Measurements from ENCODE around the gene KCNV2. TPM values are rescaled to one million over a fixed set of nuclear protein-coding genes. Genes with fewer than 3 reads are reported as not detected.

Gene KCNV2
- not detected for total RNA-seq

DNA sequence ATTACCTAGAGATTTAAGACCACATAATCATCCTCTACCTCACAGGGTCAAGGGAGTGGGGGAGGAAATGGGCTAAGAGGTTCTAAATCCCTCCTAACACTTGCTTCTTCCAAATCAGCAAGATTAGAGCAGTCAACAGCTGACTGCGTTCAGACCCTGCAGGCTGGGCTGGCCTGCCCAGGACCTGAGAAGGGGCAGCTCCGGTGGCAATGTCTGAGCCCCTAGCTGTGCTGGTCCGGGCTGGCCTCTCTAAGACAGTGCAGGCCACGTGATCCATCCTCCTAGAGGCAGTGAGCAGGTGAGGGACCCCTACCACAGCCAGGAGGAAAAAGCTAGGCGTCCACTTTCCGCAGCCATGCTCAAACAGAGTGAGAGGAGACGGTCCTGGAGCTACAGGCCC is at the start of gene KCNV2:
KCNV2 (plus strand) TSS at position 126 of the 400 bp plus-strand sequence; CDS start at position 356, 230 bp downstream.
- no peak for DNase-seq (ENCODE audit: low spot score)
- H3K4me1 Mint-ChIP-seq (ENCODE audit: low read depth in 2 of 2) = peaks cover 0 to 3% of the 10 kb centered on the region in 2 donors
- peak in 1 of 2 donors; percentile 62 for ATAC-seq
- no peak within 1 kb of the TSS for H3K27ac Mint-ChIP-seq
- no peaks in the 10 kb centered on the region for H3K9me3 Mint-ChIP-seq
- H3K4me3 Mint-ChIP-seq = no peak within 1 kb of the TSS
- H3K36me3 Mint-ChIP-seq = no peaks in the 10 kb centered on the region
- H3K27me3 Mint-ChIP-seq = no peaks in the 10 kb centered on the region

DNA sequence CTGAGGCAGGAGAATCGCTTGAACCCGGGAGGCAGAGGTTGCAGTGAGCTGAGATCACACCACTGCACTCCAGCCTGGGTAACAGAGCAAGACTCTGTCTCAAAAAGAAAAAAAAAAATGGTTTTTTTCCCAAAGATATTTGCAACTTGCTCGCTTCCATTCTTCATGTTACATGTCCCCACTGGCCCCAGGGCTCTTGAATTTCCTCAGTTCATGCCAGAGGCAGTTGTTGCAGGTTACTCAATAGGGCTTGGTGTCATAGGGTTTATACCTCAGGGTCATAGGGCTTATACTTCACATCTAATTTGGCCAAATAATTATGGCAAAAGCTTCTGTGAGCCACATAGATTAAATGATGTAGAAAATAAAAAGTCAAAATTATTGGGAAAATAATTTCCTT is 44.1 kb upstream of the KCNV2 start:
- Mint-ChIP-seq H3K36me3 (no peaks in the 10 kb centered on the region), H3K27ac (no peak overlapping the region), H3K27me3 (peaks cover 3 to 7% of the 10 kb centered on the region in 2 donors), H3K4me1 (ENCODE audit: low read depth in 2 of 2) (no peaks in the 10 kb centered on the region), H3K4me3 (no peak overlapping the region), H3K9me3 (no peaks in the 10 kb centered on the region)
- DNase-seq (ENCODE audit: low spot score) (no peak), ATAC-seq (no peak)

DNA sequence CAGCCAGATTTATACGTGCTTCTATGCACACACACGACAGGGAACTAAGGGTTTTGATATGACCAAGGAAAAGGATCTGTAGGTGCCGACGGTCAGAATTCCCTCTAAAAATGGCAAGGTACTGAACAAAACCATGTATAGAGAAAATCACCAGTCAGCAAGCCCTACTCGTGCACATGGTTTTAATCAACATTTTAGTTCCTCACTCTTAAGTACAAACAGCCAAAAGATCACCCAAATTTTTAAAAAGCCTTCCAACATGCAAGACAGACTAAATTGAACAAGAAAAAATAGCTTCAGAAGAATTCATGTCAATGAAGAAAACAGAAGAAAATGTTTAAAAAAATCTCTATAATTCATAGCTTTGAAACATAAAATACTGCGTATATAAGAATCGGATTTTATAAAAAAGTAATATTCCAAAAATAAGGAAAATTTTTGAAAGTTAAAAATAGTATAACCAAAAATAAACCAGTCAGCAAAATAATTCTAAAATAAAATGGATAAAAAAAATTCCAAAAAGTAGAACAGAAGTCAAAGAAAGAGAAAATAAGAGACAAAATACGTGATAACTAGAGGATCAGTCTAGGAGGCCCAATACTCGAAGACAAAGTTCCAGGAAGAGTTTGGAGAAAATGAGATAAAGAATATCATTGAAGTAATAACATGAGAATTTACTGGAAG is 43.0 kb upstream of the KCNV2 start:
- Mint-ChIP-seq H3K27ac (no peak overlapping the region), H3K27me3 (peaks cover 3 to 7% of the 10 kb centered on the region in 2 donors), H3K9me3 (no peaks in the 10 kb centered on the region), H3K4me3 (no peak overlapping the region), H3K4me1 (ENCODE audit: low read depth in 2 of 2) (no peaks in the 10 kb centered on the region), H3K36me3 (no peaks in the 10 kb centered on the region)
- ATAC-seq = no peak
- DNase-seq (ENCODE audit: low spot score) = no peak

DNA sequence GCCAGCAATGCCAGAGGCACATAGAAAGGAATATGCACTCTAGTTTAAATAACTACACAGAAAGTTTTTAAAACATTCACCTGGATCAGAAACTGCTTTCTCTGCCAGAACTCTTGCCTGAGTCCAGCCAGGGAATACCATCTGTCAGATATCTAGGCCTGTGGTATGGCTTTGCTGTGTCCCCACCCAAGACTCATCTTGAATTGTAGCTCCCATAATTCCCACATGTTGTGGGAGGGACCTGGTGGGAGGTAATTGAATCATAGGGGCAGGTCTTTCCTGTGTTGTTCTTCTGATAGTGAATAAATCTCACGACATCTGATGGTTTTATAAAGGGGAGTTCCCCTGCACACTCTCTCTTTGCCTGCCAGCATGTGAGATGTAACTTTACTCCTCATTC is 41.5 kb upstream of the KCNV2 start:
- H3K27me3 Mint-ChIP-seq = peaks cover 6 to 7% of the 10 kb centered on the region in 2 donors

DNA sequence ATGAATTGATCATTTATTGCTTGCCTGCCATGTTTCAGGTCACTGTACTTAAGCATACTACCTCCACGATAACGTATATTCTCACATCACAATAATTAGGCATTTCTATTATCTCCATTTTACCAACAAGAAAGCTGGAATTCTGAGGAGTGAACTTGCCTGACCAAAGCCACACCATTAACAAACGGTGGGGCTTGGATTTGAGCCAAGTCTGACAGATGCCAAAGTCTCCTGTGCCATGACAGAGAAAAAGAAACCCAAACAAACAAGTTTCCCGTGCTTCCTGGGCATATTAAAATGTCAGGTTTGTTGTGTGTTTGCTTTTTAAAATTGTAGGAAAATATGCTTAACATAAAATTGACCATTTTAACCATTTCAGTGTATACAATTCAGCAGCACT is 40.8 kb upstream of the KCNV2 start:
- Mint-ChIP-seq H3K9me3 (no peaks in the 10 kb centered on the region), H3K27ac (no peak overlapping the region), H3K4me3 (no peak overlapping the region), H3K4me1 (ENCODE audit: low read depth in 2 of 2) (no peaks in the 10 kb centered on the region), H3K36me3 (no peaks in the 10 kb centered on the region), H3K27me3 (peaks cover 6 to 7% of the 10 kb centered on the region in 2 donors)
- no peak for DNase-seq (ENCODE audit: low spot score)
- no peak for ATAC-seq

More for the DNA sequence above, 41.5 kb upstream of the KCNV2 start:
- Mint-ChIP-seq H3K4me1 (ENCODE audit: low read depth in 2 of 2) (no peaks in the 10 kb centered on the region), H3K27ac (no peak overlapping the region), H3K4me3 (no peak overlapping the region), H3K9me3 (no peaks in the 10 kb centered on the region), H3K36me3 (no peaks in the 10 kb centered on the region)
- ATAC-seq = no peak
- DNase-seq (ENCODE audit: low spot score) = no peak

DNA sequence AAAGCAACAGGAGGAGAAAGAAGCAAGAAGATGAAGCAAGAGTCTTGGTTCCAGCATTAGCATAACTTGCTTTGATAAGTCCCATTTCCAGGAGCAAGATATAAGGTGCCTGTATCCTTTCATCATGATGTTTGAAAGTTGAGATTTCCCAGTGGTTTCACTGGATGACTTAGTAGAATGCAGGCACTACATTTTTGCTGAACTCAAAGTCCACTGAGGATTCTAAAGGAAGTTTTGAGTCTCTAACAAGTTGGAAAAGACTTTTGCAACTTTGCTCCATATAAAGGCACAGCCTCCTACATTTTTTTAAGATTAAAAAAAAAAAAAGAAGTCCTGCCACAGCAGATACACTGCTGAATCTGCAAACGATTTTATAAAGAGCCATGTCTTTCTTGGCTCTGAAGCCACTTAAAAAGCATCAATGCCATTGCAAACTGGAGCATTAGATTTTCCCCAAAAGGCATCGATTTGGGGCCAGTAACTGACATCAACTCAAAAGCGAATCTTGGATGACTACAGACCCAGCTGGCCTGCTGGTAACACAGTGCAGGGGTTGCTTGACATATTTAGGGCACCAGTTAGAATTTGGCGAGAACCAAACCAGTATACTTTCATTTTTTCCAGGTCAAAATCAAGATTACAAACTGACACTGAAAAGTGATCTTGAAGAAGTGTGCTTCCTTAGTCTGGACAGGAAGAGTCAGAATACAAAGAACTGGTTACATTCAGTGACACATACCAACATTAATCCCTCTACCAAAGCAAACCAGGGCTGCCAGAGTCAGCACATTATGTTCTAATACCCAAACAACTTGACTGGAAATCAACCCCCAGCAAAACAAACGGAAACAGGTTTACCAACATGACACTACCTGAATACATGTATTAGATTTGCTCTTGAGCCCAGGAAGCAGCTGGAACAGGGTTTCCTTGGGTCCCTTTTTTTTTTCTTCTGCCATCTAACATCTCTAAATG is 39.1 kb upstream of the KCNV2 start:
- DNase-seq (ENCODE audit: low spot score) (no peak), ATAC-seq (no peak)
- no peaks in the 10 kb centered on the region for H3K9me3 Mint-ChIP-seq
- H3K4me3 Mint-ChIP-seq = no peak overlapping the region
- no peak overlapping the region for H3K27ac Mint-ChIP-seq
- no peaks in the 10 kb centered on the region for H3K36me3 Mint-ChIP-seq
- no peaks in the 10 kb centered on the region for H3K4me1 Mint-ChIP-seq (ENCODE audit: low read depth in 2 of 2)
- peaks cover 0 to 6% of the 10 kb centered on the region in 2 donors for H3K27me3 Mint-ChIP-seq

DNA sequence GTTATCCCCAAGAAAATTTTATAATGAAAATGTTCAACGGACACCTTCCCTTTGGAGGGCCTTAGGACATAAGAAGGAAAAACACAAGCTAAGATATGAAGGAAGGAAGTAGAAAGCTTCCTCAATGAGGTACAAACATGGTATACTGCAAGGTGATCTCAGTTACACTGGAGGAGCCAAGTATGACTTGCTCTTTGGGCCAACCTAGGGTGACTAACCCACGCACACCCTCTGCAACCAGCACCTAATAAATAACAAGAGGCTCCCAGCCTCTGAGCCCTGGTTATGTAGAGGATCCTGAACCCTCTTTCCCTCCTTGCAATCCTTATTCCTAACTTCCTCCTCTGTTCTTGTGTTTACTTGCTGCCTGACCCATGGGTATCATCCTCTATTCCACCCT is 38.3 kb upstream of the KCNV2 start:
- Mint-ChIP-seq H3K27ac (no peak overlapping the region), H3K9me3 (no peaks in the 10 kb centered on the region), H3K4me1 (ENCODE audit: low read depth in 2 of 2) (no peaks in the 10 kb centered on the region), H3K27me3 (peaks cover 0 to 6% of the 10 kb centered on the region in 2 donors), H3K36me3 (no peaks in the 10 kb centered on the region), H3K4me3 (no peak overlapping the region)
- ATAC-seq (no peak), DNase-seq (ENCODE audit: low spot score) (no peak)

DNA sequence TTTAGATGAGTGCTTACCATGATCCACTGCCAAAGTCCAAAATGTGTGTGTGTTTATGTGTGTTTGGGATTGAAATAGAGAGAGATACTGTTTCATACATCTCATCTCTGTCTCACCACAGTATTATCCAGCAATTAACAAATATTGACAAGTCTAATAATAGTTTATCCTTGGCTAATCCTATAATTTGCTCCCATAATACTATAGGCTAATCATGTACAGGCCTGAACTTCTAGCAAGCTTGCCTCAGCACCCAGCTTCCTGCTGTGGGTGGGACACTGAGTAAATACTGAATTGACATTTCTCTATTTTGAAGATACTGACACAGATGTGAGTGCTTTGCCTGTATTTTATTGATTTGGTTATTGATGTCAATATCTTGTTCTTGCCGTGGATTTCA is 35.3 kb upstream of the KCNV2 start:
- no peak overlapping the region for H3K27ac Mint-ChIP-seq
- no peak overlapping the region for H3K4me3 Mint-ChIP-seq
- ATAC-seq (no peak), DNase-seq (ENCODE audit: low spot score) (no peak)
- H3K27me3 Mint-ChIP-seq = peaks cover 0 to 6% of the 10 kb centered on the region in 2 donors
- H3K4me1 Mint-ChIP-seq (ENCODE audit: low read depth in 2 of 2) = no peaks in the 10 kb centered on the region
- no peaks in the 10 kb centered on the region for H3K9me3 Mint-ChIP-seq
- H3K36me3 Mint-ChIP-seq = no peaks in the 10 kb centered on the region

DNA sequence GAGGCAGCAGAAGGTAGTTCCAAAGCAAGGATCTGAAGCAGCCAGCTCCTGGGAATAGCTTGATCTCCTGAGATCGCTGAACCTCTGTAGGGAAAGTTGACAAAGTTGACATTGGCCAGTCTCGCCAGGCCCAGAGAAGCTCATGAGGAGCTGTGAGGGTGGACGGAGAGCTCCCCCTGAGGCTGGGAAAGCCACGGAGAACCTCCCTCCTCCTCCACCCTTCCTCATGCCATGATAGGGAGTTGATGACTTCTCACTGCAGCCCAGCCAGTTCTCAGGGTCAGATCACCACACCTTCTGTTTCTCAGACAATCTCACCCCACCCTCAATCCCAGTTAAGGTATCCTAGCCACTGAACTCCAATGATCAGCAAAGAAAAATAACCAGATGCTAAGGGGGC is 30.4 kb upstream of the KCNV2 start:
- ATAC-seq (no peak), DNase-seq (ENCODE audit: low spot score) (no peak)
- Mint-ChIP-seq H3K4me1 (ENCODE audit: low read depth in 2 of 2) (no peaks in the 10 kb centered on the region), H3K36me3 (no peaks in the 10 kb centered on the region), H3K27ac (no peak overlapping the region), H3K4me3 (no peak overlapping the region), H3K9me3 (no peaks in the 10 kb centered on the region), H3K27me3 (peaks cover 0 to 3% of the 10 kb centered on the region in 2 donors)

DNA sequence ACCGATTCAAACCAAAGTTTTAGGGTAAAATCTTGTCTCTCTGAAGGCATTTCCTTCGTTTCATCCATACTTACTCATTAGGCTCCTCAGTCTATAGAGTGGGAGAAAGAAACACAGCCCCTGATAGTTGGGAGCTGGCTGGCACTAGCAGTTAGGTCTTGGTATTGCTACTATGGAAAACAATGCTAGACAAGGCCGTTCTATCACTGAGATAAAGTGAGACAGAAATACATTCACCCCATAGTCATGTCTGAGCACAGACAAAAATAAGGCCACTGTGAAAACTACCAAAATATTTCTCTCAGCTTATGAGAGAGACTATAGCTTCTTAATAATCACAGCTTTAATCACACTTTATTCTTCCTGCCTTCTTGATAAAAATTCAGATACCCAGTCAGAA is 28.7 kb upstream of the KCNV2 start:
- Mint-ChIP-seq H3K27ac (no peak overlapping the region), H3K36me3 (no peaks in the 10 kb centered on the region), H3K4me1 (ENCODE audit: low read depth in 2 of 2) (no peaks in the 10 kb centered on the region), H3K4me3 (no peak overlapping the region), H3K9me3 (no peaks in the 10 kb centered on the region), H3K27me3 (no peaks in the 10 kb centered on the region)
- ATAC-seq (no peak), DNase-seq (ENCODE audit: low spot score) (no peak)

DNA sequence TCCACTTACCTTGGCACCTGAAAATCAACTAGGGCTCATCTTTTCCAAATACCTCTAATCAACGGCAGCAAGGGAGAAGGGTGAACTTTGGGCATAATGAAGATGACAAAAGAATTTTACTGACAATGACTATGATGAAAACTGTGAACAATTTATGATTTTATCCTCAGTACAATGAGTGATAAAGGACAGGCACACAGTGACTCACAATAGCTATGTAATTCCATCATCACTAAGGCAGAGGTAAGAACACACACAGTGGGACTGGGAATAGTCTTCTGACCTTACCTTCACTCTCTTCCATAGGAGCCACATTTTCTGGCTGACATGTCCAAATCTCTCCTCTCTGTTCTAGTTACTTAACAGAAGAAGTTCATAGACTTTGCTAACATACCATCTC is 26.1 kb upstream of the KCNV2 start:
- DNase-seq (ENCODE audit: low spot score) = no peak
- no peak overlapping the region for H3K4me3 Mint-ChIP-seq
- ATAC-seq = no peak
- no peak overlapping the region for H3K27ac Mint-ChIP-seq
- H3K27me3 Mint-ChIP-seq = no peaks in the 10 kb centered on the region
- no peaks in the 10 kb centered on the region for H3K9me3 Mint-ChIP-seq
- no peaks in the 10 kb centered on the region for H3K36me3 Mint-ChIP-seq
- no peaks in the 10 kb centered on the region for H3K4me1 Mint-ChIP-seq (ENCODE audit: low read depth in 2 of 2)

DNA sequence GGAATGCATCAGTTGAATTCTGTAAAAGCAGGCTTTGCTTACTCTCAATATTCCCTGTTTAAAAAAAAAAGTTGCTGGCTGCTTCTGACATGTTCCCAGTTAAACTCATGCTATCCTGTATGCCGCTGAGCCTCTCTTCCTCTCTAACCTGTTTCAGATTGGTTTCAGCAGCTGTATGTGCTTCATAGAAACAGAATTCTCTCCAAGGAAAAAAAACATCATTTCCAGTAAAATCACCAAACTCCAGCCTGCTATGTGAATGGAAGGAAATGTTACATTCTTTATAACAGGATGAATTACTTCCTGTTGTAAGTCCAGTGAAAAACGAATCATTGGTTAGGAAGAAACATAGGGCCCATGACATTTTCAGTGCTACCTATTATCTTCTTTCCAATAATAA is 25.7 kb upstream of the KCNV2 start:
- DNase-seq (ENCODE audit: low spot score) = no peak
- Mint-ChIP-seq H3K27ac (no peak overlapping the region), H3K9me3 (no peaks in the 10 kb centered on the region), H3K36me3 (no peaks in the 10 kb centered on the region), H3K4me1 (ENCODE audit: low read depth in 2 of 2) (no peaks in the 10 kb centered on the region), H3K4me3 (no peak overlapping the region), H3K27me3 (no peaks in the 10 kb centered on the region)
- ATAC-seq = no peak

DNA sequence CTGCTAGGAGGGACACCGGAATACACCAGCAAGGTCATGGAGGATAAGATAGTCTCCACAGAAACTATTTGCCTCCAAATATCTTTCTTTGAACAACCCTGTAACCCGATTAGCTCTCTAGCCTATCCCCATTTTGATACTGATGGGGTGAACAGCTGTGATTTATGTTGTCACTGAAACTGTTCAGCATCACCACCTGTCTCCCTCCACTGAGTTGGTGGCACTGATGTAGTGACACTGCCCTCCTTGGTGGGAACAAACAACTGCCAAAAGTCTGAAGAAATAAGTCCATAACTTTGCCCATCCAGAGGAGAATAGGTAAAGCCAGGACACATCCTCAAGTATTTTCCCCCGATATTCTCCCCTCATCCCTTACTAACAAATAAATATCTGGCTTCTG is 24.3 kb upstream of the KCNV2 start:
- DNase-seq (ENCODE audit: low spot score) = no peak
- ATAC-seq = no peak
- Mint-ChIP-seq H3K4me1 (ENCODE audit: low read depth in 2 of 2) (no peaks in the 10 kb centered on the region), H3K36me3 (no peaks in the 10 kb centered on the region), H3K9me3 (no peaks in the 10 kb centered on the region), H3K27ac (no peak overlapping the region), H3K27me3 (no peaks in the 10 kb centered on the region), H3K4me3 (no peak overlapping the region)

DNA sequence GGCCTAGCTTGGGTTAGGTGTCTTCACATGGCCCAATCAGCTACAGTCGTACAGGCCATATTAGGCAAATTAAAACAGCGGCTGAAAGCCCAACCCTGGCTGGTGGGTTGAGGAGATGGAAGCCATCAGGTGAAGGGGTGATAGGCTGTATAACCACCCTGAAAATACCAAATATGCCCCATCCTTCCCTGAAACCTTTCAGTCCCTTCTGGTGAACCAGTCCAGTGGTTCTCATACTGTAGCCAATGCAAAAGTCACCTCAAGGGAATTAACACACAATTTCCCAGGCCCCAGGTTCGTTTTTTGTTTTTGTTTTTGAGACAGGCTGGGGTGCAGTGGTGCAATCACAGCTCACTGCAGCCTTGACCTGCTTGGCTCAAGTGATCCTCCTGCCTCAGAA is 19.8 kb upstream of the KCNV2 start:
- Mint-ChIP-seq H3K27me3 (no peaks in the 10 kb centered on the region), H3K27ac (no peak overlapping the region), H3K4me3 (no peak overlapping the region), H3K36me3 (no peaks in the 10 kb centered on the region), H3K9me3 (no peaks in the 10 kb centered on the region), H3K4me1 (ENCODE audit: low read depth in 2 of 2) (no peaks in the 10 kb centered on the region)
- ATAC-seq (no peak), DNase-seq (ENCODE audit: low spot score) (no peak)

Data from natural killer cell treated with Interleukin-12 subunit alpha and Interleukin-12 subunit beta and Interleukin-15 and Interleukin-18, amount 100 ng/mL, for 72 hours (primary cell).